Osteoblast (primary cell): ENCODE measurements around the gene ELMO1. TPM values are rescaled to one million over a fixed set of nuclear protein-coding genes. Genes with fewer than 3 reads are reported as not detected.

Source experiments
- DNase-seq: peaks from one replicate; pipeline ENCODE4 v3.0.0; 2011; ENCODE audit warnings: low spot score, mixed read lengths; ENCODE audit not compliant: insufficient read length; ENCODE audit errors: missing footprints
- H2AFZ ChIP-seq: 2 replicates; pipeline ENCODE4 v1.6.0; 2011; ENCODE audit warnings: mild to moderate bottlenecking, low read length
- H3K27ac ChIP-seq: 2 replicates; pipeline ENCODE4 v1.5.1; 2011; ENCODE audit warnings: mild to moderate bottlenecking, low read depth, low read length, moderate library complexity
- H3K27me3 ChIP-seq: 2 replicates; pipeline ENCODE4 v1.6.0; 2012; ENCODE audit warnings: mild to moderate bottlenecking, control low read depth, inconsistent platforms, low read length, moderate library complexity; ENCODE audit not compliant: insufficient read depth
- H3K36me3 ChIP-seq: 2 replicates; pipeline ENCODE4 v1.5.1; 2011; ENCODE audit warnings: mild to moderate bottlenecking, low read length, control low read depth, moderate library complexity; ENCODE audit not compliant: insufficient read depth
- H3K4me1 ChIP-seq: 2 replicates; pipeline ENCODE4 v1.5.1; 2011; ENCODE audit warnings: mild to moderate bottlenecking, low read length, control low read depth, moderate library complexity; ENCODE audit not compliant: insufficient read depth
- H3K4me2 ChIP-seq: 2 replicates; pipeline ENCODE4 v1.6.0; 2011; ENCODE audit warnings: mild to moderate bottlenecking, low read length; ENCODE audit not compliant: insufficient read depth
- H3K4me3 ChIP-seq: fragments of 200-600 bp; sonication (generic); 3 replicates; pipeline ENCODE4 v1.5.1; 2012; ENCODE audit warnings: mild to moderate bottlenecking, low read length, inconsistent platforms; ENCODE audit not compliant: insufficient read depth
- H3K79me2 ChIP-seq: 2 replicates; pipeline ENCODE4 v1.6.0; 2012; ENCODE audit warnings: mild to moderate bottlenecking, low read length, control low read depth, inconsistent platforms; ENCODE audit not compliant: insufficient read depth
- H3K9me3 ChIP-seq: 2 replicates; pipeline ENCODE4 v1.5.1; 2011; ENCODE audit warnings: low read depth, low read length, control low read depth
- H4K20me1 ChIP-seq: 2 replicates; pipeline ENCODE4 v1.6.0; 2012; ENCODE audit warnings: mild to moderate bottlenecking, low read length, control low read depth; ENCODE audit not compliant: insufficient read depth
- total RNA-seq: library from RNA; depleted of rRNA; stranded (reverse); fragments of >200 nt; gene quantifications from 2 replicates; pipeline ENCODE4 v1.2.3, GENCODE V29; 2012
- TF ChIP-seq, protein P1 (sequence below): IDR thresholded peaks from 2 replicates; pipeline ENCODE4 v1.5.1; 2011; ENCODE audit warnings: mild to moderate bottlenecking, low read depth, low read length, moderate library complexity; ENCODE audit errors: extremely low read depth

Gene ELMO1
- total RNA-seq, 1 donor = 2.2 TPM

GRCh38 chr7:37216923-37217322 is 231.7 kb downstream of the ELMO1 start:
- no peak overlapping the region for H2AFZ ChIP-seq
- H3K27me3 ChIP-seq = no peaks in the 10 kb centered on the region
- H3K27ac ChIP-seq = no peak overlapping the region
- H4K20me1 ChIP-seq = no peaks in the 10 kb centered on the region
- no peak overlapping the region for H3K4me3 ChIP-seq
- no peak for DNase-seq
- no peaks in the 10 kb centered on the region for H3K4me1 ChIP-seq
- H3K36me3 ChIP-seq = no peaks in the 10 kb centered on the region
- no peaks in the 10 kb centered on the region for H3K9me3 ChIP-seq
- no peak overlapping the region for H3K4me2 ChIP-seq
- TF ChIP-seq, protein P1, sequence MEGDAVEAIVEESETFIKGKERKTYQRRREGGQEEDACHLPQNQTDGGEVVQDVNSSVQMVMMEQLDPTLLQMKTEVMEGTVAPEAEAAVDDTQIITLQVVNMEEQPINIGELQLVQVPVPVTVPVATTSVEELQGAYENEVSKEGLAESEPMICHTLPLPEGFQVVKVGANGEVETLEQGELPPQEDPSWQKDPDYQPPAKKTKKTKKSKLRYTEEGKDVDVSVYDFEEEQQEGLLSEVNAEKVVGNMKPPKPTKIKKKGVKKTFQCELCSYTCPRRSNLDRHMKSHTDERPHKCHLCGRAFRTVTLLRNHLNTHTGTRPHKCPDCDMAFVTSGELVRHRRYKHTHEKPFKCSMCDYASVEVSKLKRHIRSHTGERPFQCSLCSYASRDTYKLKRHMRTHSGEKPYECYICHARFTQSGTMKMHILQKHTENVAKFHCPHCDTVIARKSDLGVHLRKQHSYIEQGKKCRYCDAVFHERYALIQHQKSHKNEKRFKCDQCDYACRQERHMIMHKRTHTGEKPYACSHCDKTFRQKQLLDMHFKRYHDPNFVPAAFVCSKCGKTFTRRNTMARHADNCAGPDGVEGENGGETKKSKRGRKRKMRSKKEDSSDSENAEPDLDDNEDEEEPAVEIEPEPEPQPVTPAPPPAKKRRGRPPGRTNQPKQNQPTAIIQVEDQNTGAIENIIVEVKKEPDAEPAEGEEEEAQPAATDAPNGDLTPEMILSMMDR = no peak
- H3K79me2 ChIP-seq = no peaks in the 10 kb centered on the region

- TF ChIP-seq, protein P1 = no peak
- H3K27me3 ChIP-seq = no peaks in the 10 kb centered on the region
- no peaks in the 10 kb centered on the region for H4K20me1 ChIP-seq
- no peaks in the 10 kb centered on the region for H3K36me3 ChIP-seq
- no peak overlapping the region for H3K4me3 ChIP-seq
- no peaks in the 10 kb centered on the region for H3K4me1 ChIP-seq
- H3K9me3 ChIP-seq = no peaks in the 10 kb centered on the region
- no peak overlapping the region for H3K27ac ChIP-seq
- H3K4me2 ChIP-seq = no peak overlapping the region
- no peak overlapping the region for H2AFZ ChIP-seq
- DNase-seq = no peak
- H3K79me2 ChIP-seq = no peaks in the 10 kb centered on the region
These were observed 232.4 kb downstream of the ELMO1 start for GRCh38 chr7:37216156-37216852.

- Histone ChIP-seq H4K20me1 (no peaks in the 10 kb centered on the region), H3K4me2 (no peak overlapping the region), H3K9me3 (no peaks in the 10 kb centered on the region), H3K79me2 (no peaks in the 10 kb centered on the region), H3K4me1 (no peaks in the 10 kb centered on the region), H3K36me3 (no peaks in the 10 kb centered on the region), H3K27ac (no peak overlapping the region), H3K27me3 (no peaks in the 10 kb centered on the region), H2AFZ (no peak overlapping the region), H3K4me3 (no peak overlapping the region)
- TF ChIP-seq, protein P1 = no peak
- no peak for DNase-seq
These were observed 233.3 kb downstream of the ELMO1 start for GRCh38 chr7:37215290-37215923.

GRCh38 chr7:37212556-37212955 is 236.1 kb downstream of the ELMO1 start:
- no peak overlapping the region for H3K4me2 ChIP-seq
- H2AFZ ChIP-seq = no peak overlapping the region

More at GRCh38 chr7:37212556-37212955, 236.1 kb downstream of the ELMO1 start:
- TF ChIP-seq, protein P1 = no peak
- Histone ChIP-seq H3K27me3 (no peaks in the 10 kb centered on the region), H3K4me1 (no peaks in the 10 kb centered on the region), H3K79me2 (no peaks in the 10 kb centered on the region), H4K20me1 (no peaks in the 10 kb centered on the region), H3K27ac (no peak overlapping the region), H3K36me3 (no peaks in the 10 kb centered on the region), H3K9me3 (no peaks in the 10 kb centered on the region), H3K4me3 (no peak overlapping the region)
- no peak for DNase-seq
